Measurements from ENCODE around the gene SUCLG1. TPM values are rescaled to one million over a fixed set of nuclear protein-coding genes. Genes with fewer than 3 reads are reported as not detected.

The SUCLG1 gene
- total and polyA plus RNA-seq, 8 donors, result 33.1 to 69.5 (median 43.0) TPM

DNA sequence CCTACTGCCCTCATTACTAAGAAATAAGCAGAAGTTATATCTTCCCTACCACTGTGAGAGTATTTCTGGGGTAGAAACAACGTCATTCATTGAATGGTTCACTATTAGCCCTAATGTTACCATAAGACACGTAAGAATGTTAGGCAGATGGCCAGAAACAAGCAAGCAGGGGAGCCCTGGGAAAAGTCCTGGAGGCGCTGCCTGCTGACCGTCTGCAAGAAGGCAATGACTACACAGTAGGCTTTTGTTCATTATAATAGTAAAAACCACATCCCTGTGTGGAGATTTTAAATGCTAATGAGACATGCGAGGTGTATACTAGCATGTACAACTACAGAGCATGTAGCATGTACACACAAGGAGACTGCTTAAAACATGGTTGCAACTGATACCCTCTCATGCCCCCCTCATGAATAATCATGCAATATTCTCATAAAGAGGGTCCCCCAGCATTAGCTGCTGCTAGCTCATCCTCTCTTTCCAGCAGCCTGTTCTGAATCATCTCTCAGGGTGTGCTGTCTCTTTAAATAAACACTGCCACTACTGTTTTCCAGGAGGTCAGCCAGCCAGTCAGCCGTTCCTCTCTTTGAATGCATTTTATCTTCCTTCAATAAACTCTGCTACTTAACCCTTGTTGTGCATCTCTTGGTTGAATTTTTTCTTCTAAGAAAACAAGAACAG lies 23.6 kb downstream of the SUCLG1 start:
- Histone ChIP-seq H3K4me3 (no peak overlapping the region), H3K27ac (no peak overlapping the region), H3K36me3 (peaks cover 0 to 59% (median 14%) of the 10 kb centered on the region in 3 donors), H3K27me3 (no peaks in the 10 kb centered on the region), H3K9me3 (no peaks in the 10 kb centered on the region), H3K4me1 (no peaks in the 10 kb centered on the region)
- intact Hi-C loops (cut with DNase I), result no loop called here
- FAIRE-seq (peak; percentile 26), ATAC-seq (peak; percentile 43 to 75 (median 69)), DNase-seq (no peak)
- TF ChIP-seq, protein P1, sequence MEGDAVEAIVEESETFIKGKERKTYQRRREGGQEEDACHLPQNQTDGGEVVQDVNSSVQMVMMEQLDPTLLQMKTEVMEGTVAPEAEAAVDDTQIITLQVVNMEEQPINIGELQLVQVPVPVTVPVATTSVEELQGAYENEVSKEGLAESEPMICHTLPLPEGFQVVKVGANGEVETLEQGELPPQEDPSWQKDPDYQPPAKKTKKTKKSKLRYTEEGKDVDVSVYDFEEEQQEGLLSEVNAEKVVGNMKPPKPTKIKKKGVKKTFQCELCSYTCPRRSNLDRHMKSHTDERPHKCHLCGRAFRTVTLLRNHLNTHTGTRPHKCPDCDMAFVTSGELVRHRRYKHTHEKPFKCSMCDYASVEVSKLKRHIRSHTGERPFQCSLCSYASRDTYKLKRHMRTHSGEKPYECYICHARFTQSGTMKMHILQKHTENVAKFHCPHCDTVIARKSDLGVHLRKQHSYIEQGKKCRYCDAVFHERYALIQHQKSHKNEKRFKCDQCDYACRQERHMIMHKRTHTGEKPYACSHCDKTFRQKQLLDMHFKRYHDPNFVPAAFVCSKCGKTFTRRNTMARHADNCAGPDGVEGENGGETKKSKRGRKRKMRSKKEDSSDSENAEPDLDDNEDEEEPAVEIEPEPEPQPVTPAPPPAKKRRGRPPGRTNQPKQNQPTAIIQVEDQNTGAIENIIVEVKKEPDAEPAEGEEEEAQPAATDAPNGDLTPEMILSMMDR (IDR thresholded peaks at IDR 0.05), result no peak
- WGBS, 2 donors, result 37 to 41% methylated on average over 6 of the region's 6 CpGs

DNA sequence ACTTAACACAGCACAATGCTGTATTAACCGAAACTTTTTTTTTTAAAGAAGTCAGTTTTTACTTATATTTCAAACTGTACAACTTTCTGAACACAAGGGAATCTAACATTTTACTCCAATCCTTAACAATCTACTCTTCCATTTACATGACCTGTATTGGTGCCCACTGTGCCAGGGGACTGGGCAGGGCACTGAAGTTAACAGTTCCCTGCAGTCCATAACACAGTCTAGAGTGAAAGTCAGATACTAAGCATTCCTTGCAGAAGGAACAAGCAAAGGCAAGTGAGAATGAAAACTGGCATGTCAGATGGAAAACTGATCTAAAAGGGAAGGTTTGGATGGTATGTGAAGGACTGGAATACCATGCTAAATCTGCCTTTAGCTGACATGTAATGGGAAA lies 29.8 kb downstream of the SUCLG1 start:
- peaks cover 0 to 51% (median 18%) of the 10 kb centered on the region in 3 donors for H3K36me3 ChIP-seq
- FAIRE-seq, result no peak
- 93% methylated on average over 1 of the region's 1 CpG for WGBS, 2 donors
- no peak for DNase-seq
- H3K4me3 ChIP-seq, result no peak overlapping the region
- no peaks in the 10 kb centered on the region for H3K27me3 ChIP-seq
- ATAC-seq, result no peak
- TF ChIP-seq, protein P1 (IDR thresholded peaks at IDR 0.05), result no peak
- no peaks in the 10 kb centered on the region for H3K9me3 ChIP-seq
- no peak overlapping the region for H3K27ac ChIP-seq
- H3K4me1 ChIP-seq, result no peaks in the 10 kb centered on the region
- intact Hi-C loops (cut with DNase I), result no loop called here

GRCh38 chr2:84427235-84428138 lies 31.6 kb downstream of the SUCLG1 start:
- intact Hi-C loops (cut with DNase I), result no loop called here
- Histone ChIP-seq H3K9me3 (no peaks in the 10 kb centered on the region), H3K4me3 (no peak overlapping the region), H3K4me1 (no peaks in the 10 kb centered on the region), H3K27ac (no peak overlapping the region), H3K27me3 (no peaks in the 10 kb centered on the region), H3K36me3 (peaks cover 0 to 56% (median 18%) of the 10 kb centered on the region in 3 donors)
- 56 to 57% methylated on average over 2 of the region's 2 CpGs for WGBS, 2 donors
- TF ChIP-seq, protein P1 (IDR thresholded peaks at IDR 0.05), result no peak
- no peak for FAIRE-seq
- ATAC-seq, result peak in 1 of 4 donors; percentile 47
- no peak for DNase-seq

DNA sequence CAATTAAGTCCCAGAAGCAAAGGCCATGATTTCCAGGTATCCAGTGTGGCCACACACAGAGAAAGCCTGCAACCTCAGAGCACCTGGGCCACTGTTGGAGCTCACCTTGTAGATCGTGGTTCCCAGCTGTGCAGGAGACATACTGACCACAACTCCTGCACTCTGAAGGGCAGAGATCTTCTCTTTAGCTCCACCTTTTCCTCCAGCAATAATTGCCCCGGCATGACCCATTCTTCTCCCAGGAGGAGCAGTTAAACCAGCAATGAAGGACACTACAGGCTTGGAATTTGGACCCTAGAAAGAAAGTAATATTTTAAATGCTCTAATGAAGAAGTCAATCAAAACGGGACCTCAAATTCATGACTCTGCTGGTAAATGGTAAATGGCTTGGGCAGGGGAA lies 33.8 kb downstream of the SUCLG1 start:
- DNase-seq (no peak), FAIRE-seq (no peak), ATAC-seq (no peak)
- Histone ChIP-seq H3K4me1 (no peaks in the 10 kb centered on the region), H3K4me3 (no peak overlapping the region), H3K9me3 (no peaks in the 10 kb centered on the region), H3K27ac (no peak overlapping the region), H3K27me3 (no peaks in the 10 kb centered on the region), H3K36me3 (peaks cover 0 to 42% (median 13%) of the 10 kb centered on the region in 3 donors)
- WGBS, 2 donors, result 68 to 73% methylated on average over 3 of the region's 3 CpGs
- intact Hi-C loops (cut with DNase I), result no loop called here
- TF ChIP-seq, protein P1 (IDR thresholded peaks at IDR 0.05), result no peak

All from pancreas (tissue), 10 donors.